BE2C (cell line): ENCODE results near the gene ACAP1.
A peak's percentile ranks its signal among the peaks of the same experiment; 100 is the strongest.

Source experiments
- DNase-seq: peaks from one replicate; pipeline ENCODE4 v3.0.0-alpha.2; 2020
- H3K27me3 ChIP-seq: fragments of 250-450 bp; sonication (Bioruptor Pico); 2 replicates; pipeline ENCODE4 v1.5.1; 2020; ENCODE audit warnings: mild to moderate bottlenecking
- H3K36me3 ChIP-seq: fragments of 250-450 bp; sonication (Bioruptor Pico); 2 replicates; pipeline ENCODE4 v1.5.1; 2020; ENCODE audit warnings: mild to moderate bottlenecking
- H3K4me1 ChIP-seq: fragments of 250-450 bp; sonication (Bioruptor Pico); 2 replicates; pipeline ENCODE4 v1.5.1; 2020
- H3K4me3 ChIP-seq: 2 replicates; pipeline ENCODE4 v1.5.1; 2011; ENCODE audit warnings: low read depth, low read length
- H3K9me3 ChIP-seq: fragments of 250-450 bp; sonication (Bioruptor Pico); 2 replicates; pipeline ENCODE4 v1.5.1; 2020
- TF ChIP-seq, protein P1 (sequence below): IDR thresholded peaks from 2 replicates; pipeline ENCODE4 v1.5.1; 2012; ENCODE audit warnings: mild to moderate bottlenecking, low read depth, low read length

The ACAP1 gene

DNA sequence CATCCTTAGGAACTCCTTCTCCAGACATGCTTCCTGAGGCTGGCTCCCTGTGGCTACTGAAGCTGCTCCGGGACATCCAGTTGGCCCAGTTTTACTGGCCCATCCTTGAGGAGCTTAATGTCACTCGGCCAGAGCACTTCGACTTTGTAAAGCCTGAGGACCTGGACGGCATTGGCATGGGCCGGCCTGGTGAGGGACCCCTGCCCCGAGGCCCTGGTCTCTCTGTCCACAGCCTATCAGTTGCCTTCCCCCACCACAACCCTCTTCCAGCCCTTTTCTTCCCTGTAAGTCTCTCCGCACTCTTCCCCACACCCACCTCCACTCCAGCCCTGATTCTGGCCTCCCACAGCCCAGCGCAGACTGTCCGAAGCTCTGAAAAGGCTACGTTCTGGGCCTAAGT, 46.6 kb downstream of the ACAP1 start:
- H3K4me1 ChIP-seq = no peaks in the 10 kb centered on the region
- H3K27me3 ChIP-seq = 0 out of 2 replicates have a peak, but pooled peaks cover 3% of the 10 kb centered on the region
- H3K4me3 ChIP-seq = no peak overlapping the region
- no peaks in the 10 kb centered on the region for H3K36me3 ChIP-seq
- TF ChIP-seq, protein P1, sequence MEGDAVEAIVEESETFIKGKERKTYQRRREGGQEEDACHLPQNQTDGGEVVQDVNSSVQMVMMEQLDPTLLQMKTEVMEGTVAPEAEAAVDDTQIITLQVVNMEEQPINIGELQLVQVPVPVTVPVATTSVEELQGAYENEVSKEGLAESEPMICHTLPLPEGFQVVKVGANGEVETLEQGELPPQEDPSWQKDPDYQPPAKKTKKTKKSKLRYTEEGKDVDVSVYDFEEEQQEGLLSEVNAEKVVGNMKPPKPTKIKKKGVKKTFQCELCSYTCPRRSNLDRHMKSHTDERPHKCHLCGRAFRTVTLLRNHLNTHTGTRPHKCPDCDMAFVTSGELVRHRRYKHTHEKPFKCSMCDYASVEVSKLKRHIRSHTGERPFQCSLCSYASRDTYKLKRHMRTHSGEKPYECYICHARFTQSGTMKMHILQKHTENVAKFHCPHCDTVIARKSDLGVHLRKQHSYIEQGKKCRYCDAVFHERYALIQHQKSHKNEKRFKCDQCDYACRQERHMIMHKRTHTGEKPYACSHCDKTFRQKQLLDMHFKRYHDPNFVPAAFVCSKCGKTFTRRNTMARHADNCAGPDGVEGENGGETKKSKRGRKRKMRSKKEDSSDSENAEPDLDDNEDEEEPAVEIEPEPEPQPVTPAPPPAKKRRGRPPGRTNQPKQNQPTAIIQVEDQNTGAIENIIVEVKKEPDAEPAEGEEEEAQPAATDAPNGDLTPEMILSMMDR = no peak
- H3K9me3 ChIP-seq = no peaks in the 10 kb centered on the region
- no peak for DNase-seq

DNA sequence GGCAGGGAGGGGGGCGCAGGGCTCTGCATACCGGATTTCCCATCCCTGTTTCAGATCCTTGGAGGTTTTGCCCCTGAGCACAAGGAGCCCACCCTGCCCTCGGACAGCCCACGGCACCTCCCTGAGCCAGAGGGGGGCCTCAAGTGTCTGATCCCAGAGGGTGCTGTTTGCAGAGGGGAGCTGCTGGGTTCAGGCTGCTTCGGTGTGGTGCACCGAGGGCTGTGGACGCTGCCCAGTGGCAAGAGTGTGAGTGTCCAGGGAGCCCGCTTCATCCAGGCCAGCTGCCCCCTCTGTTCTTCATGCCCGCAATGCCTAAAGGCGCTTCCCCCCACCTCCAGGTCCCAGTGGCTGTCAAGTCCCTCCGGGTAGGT, 47.0 kb downstream of the ACAP1 start:
- DNase-seq = no peak
- no peaks in the 10 kb centered on the region for H3K4me1 ChIP-seq
- no peak overlapping the region for H3K4me3 ChIP-seq
- H3K27me3 ChIP-seq = 0 out of 2 replicates have a peak, but pooled peaks cover 3% of the 10 kb centered on the region
- no peaks in the 10 kb centered on the region for H3K36me3 ChIP-seq
- TF ChIP-seq, protein P1 = no peak
- H3K9me3 ChIP-seq = no peaks in the 10 kb centered on the region

GRCh38 chr17:7383742-7384488, 47.6 kb downstream of the ACAP1 start:
- H3K27me3 ChIP-seq = 0 out of 2 replicates have a peak, but pooled peaks cover 3% of the 10 kb centered on the region
- H3K4me3 ChIP-seq = peak overlapping the region; percentile 45
- H3K36me3 ChIP-seq = no peaks in the 10 kb centered on the region
- no peaks in the 10 kb centered on the region for H3K4me1 ChIP-seq
- no peaks in the 10 kb centered on the region for H3K9me3 ChIP-seq
- TF ChIP-seq, protein P1 = no peak
- DNase-seq = peak; percentile 62

GRCh38 chr17:7384489-7385081, 48.3 kb downstream of the ACAP1 start:
- H3K4me1 ChIP-seq = no peaks in the 10 kb centered on the region
- TF ChIP-seq, protein P1 = no peak
- H3K4me3 ChIP-seq = peak overlapping the region; percentile 45
- no peaks in the 10 kb centered on the region for H3K9me3 ChIP-seq
- 0 out of 2 replicates have a peak, but pooled peaks cover 3% of the 10 kb centered on the region for H3K27me3 ChIP-seq
- DNase-seq = no peak
- no peaks in the 10 kb centered on the region for H3K36me3 ChIP-seq

DNA sequence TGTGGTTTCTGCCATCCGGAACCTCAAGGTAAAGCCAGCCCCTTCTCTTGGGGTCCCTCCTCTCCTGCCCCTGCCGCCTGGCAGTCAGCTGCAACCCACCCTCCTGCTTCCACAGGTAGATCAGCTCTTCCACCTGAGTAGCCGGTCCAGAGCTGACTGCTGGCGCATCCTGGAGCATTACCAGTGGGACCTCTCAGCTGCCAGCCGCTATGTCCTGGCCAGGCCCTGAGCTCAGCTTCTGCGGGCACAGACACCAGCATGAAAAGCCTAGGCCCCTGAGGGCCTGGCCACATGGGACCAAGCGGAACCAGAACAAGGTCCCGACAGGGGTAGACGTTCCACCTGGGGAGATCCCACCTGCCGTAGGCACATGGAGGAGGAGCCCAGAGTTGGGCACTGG, 52.5 kb downstream of the ACAP1 start:
- H3K27me3 ChIP-seq = no peaks in the 10 kb centered on the region
- H3K36me3 ChIP-seq = no peaks in the 10 kb centered on the region
- TF ChIP-seq, protein P1 = no peak
- no peaks in the 10 kb centered on the region for H3K4me1 ChIP-seq
- no peaks in the 10 kb centered on the region for H3K9me3 ChIP-seq
- no peak for DNase-seq
- no peak overlapping the region for H3K4me3 ChIP-seq
